ENCODE data around the gene KCNAB1.

Gene KCNAB1

DNA sequence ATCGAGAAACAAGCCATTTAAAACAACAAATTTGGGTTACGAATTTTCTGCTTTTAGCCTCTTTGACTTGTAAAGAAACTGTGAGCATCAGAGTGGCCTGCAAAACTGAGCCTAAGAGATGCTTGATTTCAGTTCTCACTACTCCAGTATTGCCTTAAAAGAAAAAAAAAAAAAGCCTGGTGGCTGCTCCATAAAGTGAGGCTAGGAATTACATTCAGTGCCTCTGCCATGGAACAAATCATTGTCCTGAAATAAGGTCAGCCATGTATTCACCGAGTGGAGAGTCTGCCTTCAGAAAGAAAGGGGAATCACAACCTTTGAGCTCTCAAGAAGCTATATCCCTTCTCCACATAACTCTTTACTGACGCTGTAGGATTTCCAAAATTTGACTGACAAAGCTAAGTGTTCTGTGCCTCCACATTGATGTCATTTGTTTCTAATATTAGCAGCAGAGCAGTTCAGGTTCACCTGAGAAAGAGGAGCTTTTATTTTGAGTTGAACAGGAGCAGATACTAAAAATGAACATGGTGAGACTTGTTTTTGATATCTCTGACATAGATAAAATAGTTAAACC, 297.3 kb downstream of the KCNAB1 start:
- DNase-seq, result peak; percentile 65

DNA sequence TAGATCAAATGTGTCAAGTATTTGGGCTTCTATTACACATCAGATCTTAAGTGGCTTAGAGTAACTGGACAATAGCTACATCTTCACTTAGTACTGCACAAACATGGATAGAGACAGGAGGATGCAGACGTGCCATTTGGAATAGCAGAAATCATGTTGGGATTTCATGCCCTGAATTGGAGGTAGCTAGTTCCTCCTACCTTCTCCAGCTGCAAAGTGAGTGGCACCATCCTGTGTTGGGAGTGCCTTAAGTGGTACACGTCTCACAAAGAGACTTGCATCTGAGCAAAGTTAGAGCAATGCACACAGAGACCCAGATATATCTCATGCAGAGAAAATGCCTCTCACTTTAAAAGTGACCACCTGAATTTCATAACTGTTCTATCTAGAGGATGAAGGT, 298.1 kb downstream of the KCNAB1 start:
- peak; percentile 36 for DNase-seq

DNA sequence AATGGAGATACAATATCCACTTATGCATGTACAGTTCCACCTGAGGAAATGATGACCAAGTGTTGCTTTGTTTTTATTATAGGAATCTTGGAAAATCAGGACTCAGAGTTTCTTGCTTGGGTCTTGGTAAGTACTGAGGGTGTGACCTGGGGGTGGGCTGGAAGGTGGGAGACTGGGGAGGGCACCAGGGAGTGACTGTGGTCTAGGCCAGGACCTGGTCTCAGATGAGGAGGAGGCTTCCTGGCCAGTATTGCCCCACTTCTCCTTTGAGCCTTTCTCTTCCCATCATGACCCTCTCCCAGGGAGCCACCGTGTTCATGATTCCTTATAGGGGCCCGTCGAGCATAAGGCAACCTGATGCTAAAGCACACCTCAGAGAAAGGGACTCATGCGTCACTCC, 301.2 kb downstream of the KCNAB1 start:
- DNase-seq, result no peak

DNA sequence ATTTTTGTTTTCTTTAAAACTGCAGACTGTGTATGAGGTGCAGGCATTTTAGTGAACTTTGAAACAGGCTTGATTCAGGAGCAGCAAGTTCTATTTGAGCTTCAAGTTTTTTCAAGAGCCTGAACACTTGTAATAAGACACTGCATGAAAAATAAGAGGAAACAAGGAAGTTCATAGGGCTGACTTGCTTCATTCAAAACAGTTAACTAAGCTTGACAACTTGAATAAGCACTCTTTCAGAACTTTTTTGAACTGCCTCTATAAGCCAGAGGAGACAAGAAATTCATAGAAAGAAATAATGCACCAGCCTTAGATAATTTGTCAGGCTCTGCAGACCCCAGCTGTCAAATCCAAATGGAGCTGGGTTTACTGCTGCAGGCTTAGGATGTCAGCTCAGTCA, 304.4 kb downstream of the KCNAB1 start:
- peak; percentile 10 for DNase-seq

DNA sequence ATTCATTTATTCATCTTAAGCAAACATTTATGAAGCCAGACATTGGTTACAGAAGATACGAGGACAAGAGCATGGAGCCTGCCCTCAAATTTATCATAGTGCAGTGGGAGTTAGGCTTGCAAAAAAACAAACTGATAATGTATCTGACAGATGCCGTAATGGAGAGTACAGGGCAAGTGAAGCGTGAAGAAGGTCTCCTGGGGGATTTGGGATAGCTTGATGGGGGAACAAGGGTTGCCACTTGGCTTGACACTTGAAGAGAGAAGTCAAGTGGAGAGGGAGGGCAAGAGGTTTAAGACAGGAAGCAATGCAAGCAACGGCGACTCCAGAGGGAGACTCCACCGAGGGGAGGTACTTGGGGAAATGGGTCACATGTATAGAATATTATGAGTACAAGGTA, 305.3 kb downstream of the KCNAB1 start:
- DNase-seq, result no peak

DNA sequence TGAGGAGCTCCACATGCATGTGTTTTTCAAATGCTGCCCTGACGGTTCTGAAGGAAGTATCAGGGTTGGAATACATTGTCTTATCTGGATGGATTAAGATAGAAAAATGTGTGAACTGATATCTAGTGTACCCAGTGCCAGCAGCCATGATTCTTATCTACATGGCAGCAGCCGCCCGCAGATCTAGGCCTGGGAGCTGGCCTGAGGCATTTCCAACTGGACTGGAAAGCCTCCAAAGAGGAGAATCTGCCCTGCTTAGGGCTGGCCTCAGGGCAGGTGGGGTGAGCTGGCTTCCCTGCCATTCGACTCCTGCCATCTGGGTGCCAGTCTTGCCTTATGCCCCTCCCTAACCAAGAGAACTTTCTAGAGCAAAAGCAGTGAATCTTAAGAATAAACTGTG, 308.7 kb downstream of the KCNAB1 start:
- DNase-seq, result no peak

DNA sequence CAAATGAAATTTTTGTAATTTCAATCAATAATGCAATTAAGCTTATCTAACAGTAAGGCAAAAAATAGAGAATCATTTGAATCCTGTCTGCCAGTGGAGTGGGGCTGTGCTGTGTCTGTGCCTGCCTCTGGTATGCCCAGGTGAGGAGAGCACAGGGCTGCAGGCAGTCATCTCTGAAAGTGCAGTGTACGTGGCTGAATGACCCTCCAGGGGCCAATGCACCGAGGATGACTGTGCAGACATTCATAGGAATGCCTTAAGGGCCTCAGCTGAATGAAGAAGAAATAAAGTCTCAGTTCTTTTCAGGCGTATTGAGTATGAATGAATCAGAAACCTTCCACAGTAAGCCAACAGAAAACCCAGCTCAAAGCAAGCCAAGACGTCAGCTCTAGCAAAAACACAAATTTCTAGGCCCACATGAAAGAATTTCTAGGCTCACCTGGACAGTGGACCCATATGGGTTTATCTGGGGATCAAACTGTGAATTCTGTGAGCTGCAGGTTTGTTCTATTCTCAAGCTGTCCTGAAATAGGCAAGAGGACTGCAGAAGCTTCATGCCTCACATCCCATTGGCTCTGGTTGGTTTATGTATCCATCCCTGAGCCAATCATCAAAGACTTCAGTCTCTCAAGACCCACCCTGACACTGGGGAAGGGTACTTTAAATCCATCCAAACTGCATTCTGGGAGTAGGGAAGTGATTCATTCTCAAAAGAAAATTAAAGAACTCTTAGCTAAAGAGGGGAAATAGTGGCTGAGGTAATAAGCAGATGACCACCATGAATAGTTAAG, 311.2 kb downstream of the KCNAB1 start:
- no peak for DNase-seq

DNA sequence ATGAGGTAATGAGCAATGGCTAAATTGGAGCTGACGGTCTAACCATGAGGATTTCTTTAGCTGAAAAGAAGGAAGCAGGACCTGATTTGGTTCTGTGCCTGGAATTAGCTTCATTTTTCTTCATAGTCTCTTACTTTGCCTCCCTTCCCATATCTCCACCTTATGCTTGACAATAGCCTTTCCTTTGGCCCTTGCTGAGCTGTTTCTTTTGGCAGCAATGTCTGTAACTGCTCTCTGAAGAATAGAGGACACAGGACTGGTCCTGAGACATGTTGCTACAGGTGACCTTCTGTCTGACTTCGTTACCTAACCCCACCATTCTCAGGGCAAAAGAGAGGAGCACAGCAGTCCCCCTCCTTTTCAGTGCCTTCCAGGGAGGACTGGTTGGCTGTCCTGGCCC, 312.2 kb downstream of the KCNAB1 start:
- no peak for DNase-seq

DNA sequence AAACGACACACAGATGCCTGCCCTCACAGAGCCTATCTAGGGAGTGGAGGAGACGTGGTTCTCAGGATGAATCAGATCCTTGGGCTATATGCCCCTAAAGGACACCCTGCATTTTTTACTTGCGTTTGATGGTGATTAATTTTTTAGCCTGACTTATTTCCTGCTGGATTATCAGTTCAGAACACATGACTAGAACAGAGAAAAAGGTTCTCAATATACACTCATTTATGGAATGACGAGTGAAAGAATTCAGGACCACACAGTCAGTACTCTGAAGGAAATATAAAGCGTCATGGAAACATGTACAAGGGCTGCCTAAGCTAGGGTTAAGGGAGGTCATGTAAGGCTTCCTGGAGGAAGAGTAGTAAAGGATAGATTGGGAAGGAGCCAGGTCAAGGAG, 312.8 kb downstream of the KCNAB1 start:
- DNase-seq, result no peak

DNA sequence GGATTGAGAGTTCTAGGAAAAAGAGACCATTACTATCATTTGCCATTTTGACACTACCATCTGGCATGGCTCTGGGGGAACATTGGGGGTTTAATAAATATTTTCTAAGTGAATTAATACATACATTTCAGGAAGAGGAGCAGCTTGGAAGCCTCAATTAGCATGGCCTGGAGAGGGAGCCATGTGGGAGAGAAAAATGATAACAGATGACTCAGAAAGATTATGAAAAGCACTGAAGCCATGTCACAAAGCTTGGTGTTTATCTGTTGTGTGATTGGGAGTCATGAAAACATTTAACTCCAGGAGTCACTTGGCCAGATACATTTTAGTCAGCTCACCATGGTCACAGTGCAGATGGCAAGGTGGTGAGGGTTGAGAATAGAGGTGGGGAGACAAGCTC, 313.5 kb downstream of the KCNAB1 start:
- no peak for DNase-seq

DNA sequence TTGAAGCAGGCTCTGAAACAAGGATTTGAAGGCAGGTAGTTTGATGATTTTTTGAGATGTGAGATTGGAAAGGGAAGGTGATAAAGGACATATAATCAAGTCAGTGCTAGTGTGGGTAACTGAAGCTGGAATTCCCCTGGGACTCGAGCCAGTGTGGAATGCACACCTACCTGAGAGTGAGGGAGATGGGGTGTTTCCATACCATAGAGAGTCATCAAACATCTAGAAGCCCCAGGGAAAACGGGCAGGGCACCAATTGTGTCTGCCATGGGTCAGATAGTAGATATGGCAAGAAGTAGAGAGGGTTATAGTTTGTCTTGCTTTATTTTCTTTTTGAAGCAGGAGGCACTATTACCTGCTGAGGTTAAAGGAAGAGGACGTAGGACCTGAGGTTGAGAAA, 314.5 kb downstream of the KCNAB1 start:
- no peak for DNase-seq

DNA sequence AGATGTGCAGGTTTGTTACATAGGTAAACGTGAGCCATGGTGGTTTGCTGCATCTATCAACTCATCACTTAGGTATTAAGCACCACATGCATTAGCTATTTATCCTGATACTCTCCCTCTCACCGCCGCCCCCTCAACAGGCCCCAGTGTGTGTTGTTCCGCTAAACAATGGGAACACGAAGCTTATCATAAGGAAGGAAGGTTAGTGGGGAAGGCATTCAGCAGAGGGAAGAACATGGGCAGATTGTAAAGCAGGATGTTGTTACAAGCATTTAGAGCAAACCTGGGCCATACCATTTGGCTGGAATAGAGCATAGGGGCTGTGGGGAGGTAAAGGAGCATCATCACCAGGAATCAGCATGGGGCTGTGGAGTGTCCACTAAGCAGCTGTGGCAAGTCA, 322.7 kb downstream of the KCNAB1 start:
- DNase-seq, result no peak

DNA sequence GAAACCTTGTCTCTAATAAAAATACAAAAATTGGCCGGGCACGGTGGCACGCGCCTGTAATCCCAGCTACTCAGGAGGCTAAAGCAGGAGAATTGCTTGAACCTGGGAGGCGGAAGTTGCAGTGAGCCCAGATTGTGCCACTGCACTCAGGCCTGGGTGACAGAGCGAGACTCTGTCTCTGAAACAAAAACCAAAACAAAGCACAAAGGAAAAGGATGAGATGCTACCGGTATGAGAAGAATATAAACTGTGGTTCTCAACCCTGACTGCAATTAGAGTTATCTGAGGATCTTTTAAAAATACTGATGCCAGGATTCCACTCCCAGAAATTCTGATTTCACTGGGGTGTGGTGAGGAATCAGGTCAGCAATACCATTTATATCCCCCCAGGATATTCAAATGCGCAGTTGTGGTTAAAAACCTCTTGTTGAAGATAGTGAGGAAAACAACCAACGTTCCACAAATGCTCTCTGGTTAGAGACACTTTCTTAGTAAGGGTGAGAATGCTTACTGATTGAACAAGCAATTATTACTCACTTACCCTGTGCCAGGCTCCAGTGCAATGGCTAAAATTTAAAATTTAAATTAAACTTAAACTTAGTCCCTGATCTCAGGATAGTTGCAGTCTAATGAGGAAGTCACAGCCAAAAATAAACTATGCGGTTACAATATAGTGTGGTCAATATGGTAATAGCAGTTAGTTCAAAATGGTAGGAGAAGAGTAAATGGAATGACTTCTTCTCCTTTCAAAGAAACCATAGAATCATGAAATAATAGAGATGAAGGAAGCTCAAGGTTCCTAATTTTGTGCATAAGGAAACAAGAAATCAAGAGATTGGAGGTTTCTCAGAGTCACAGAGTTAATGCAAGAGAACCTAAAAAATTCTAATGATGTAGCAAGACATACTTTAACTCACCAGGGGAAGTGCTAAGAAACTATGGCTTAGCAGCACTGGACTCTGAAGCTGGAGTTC, 325.0 kb downstream of the KCNAB1 start:
- DNase-seq, result no peak

DNA sequence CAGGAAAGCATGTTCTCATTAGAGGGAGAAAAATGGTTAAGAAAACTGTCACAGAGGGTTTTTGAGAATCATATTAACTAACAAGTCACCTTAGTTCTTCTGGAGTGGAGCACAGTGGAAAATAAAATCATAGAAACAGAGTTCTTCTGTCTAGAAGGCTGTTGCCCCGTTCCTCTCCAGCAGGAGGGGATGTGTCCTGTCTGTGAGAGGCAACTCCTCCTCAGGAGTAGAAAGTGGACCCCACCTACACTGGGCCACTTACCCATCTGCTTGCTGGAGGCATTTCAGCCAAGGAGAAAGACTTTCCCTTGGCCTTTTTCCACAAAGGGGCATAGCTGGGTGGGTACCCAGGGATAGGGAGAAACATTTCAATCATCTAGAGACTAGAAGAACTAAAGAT, 327.9 kb downstream of the KCNAB1 start:
- DNase-seq, result peak; percentile 41

DNA sequence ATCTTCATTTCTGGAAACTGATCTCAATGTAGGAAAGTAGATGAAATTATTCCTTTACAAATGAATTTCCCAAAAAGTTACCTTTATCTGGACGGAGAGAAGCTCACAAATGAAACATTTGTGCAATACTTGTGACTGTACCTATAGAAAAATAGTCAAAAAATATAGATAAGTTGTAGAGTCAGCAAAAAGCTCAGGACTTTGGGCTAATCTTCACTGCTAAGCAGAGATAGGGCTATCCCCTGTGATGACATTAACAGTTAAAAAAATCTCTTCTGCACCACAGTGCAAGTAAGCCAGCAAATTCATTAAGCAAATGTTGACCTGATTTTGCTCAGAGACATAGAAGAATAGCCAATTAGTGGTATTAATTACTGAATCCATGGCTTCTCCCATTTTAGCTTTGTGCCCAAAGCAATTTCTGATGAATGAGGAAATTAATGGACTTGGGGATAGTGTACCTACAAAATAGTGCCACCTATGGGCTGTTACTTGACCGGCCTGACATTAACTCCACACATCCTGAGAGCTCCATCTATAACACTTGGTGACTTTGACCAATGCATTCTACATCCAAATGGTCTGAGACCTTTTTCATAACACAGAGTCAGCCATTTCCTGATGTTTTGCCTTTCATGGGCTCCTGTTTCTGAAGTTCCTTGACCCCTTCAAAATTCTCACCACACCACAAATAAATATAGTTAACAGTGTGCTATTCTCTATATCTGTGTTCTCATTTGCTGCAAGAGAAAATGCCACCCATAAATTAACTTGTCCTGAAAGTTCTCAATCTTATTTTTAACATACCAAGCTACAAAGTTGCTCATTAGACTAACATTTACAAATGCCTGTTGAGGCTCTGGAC, 329.6 kb downstream of the KCNAB1 start:
- peak; percentile 65 for DNase-seq

DNA sequence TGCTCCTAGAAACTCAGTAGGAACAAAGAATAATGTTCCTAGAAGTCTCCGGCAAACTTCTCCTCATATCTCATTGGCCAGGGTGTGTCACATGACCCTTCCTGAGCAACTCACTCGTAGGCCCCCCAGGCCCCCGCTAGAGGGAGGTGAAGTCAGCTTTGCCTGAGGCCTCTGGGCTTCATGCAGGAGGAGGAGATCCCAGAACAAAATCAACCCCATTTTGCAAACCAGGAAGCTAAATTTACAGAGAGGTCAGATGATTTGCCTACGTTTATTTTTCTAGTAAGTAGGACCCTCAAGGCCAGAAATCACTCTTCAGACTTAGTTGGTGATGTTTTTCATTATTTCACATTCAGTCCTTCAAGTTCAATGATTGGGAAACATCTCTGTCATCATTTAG, 335.5 kb downstream of the KCNAB1 start:
- DNase-seq, result peak; percentile 3

DNA sequence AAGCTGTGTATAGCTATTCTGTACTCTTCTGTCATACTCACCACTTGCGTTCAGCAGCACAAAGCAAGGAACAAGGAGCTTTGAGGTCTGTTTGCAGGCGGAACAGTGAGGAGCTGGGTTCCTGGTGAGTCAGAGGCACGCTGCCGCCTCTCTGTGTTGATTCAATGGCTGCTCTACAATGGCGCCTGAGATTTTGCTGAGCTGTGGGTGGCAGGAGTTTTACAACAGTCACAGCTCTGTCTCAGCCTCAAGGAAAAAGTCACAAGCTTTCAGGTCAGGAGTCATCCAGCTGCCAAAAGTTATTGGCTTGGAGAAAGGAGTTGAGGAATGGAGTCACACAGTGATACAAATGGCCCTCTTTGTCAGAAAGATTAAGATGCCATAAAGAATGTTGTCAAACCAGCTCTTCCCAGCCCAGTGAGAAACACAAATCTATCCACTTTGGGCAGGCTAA, 336.4 kb downstream of the KCNAB1 start:
- peak; percentile 84 for DNase-seq

DNA sequence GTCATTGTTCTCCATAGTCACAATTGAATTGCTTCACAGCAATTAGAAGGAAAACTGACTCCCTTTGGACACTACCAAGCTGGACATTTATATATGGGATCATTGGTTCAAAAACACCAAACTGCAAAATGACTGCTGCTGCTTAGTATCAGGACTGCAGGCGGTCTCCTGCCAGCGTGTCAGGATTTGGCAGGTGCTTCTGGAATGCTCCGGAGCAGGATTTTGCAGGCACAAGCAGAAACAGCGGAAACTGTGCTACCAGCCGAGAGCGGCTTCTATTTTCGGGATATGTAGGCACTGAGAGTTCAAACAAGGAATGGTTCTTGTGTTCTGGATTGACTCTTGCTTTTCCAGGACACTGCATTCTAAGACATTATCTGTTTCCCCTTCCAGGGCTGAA, 339.1 kb downstream of the KCNAB1 start:
- DNase-seq, result no peak

DNA sequence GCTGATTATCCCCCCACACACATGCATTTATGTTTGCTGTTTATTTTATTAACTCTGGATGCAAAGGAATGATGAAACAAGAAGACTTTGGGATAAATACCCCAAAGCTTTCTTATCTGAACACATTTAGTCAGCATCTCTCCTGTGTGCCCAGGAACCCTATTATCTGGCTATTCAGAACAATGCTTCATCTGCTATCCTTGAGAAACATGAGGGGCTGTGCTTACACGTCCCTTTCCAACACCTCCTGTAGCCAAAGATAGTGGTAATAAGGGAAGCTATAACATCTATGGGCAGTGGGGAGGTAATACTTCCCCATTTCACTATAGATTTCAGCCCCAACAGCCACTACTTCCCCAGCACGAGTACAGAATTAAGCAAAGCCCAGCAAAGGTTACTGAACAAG, 339.8 kb downstream of the KCNAB1 start:
- DNase-seq, result no peak

DNA sequence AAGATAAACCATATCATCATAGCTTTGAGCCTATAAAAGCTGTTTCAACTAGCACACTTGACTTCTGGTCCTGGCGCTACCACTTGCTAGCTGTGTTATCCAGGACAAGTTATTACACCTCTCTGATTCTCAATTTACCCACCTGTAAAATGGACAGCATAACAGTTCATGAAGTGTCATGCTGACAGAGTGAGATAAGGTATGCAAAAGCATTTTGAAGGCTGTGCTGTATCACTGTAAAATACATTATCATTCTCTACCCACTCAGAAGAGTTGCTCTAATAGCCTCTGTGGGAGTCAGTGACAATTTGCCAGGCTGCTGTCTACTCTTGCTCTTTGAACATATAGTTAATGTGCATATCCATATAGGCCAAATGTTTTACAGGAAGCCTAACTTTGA, 341.5 kb downstream of the KCNAB1 start:
- DNase-seq, result no peak

DNA sequence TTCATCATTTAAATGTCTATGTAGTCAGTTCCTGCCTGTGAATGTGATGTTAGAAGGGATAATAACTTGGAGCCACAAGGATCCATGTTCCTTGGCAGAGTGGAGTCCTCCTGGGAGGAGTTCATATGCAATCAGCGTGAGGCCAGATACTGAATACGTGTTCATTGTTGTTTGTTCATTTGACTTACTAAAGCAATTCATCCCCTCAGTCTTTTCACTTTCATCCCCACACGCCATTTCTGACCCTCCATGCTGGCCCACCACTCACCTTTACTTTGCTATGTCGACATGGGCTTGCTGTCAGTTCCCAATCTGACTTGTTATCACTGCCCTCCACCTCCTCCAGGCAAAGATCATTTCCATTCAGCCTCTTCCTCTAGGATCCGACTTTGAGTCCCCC, 342.7 kb downstream of the KCNAB1 start:
- DNase-seq, result no peak

DNA sequence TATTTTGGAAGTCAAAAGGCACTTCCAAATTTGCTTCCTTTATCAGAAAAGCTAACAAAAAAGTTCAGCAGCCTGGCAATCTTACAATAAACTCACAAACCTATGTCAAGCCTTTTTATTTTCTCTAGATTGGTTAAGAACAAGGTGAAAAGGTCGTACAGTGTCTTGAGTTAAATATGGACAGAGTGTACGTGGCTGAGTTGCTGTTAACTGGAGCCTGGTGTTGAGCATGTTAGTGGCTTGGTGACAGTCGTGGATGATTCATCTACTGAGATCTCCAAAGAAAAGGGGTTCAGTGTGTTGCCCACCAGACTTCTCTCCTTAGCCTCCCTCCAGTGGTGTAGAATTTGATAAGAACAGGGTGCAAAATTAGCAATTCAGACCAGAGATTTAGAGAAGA, 344.8 kb downstream of the KCNAB1 start:
- DNase-seq, result no peak

DNA sequence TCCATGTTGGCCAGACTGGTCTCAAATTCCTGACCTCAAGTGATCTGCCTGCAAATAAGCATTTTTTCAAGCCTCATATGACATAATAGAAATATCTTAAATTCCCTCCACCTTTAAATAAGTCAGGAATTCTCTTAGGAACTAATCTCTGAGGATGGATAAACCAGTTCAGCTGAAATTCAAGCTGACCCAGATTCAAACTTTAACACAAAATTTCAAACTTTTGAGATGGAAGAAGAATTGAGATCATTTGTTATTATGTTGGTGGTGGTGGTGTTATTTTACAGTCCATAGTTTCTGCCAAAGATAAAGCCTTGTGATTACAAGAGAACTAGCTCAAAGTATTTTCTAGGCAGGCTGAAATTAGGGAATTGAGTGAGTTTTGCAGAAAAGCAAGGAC, 349.1 kb downstream of the KCNAB1 start:
- no peak for DNase-seq
